ENCODE measurements around the gene TRNAU1AP.

DNA sequence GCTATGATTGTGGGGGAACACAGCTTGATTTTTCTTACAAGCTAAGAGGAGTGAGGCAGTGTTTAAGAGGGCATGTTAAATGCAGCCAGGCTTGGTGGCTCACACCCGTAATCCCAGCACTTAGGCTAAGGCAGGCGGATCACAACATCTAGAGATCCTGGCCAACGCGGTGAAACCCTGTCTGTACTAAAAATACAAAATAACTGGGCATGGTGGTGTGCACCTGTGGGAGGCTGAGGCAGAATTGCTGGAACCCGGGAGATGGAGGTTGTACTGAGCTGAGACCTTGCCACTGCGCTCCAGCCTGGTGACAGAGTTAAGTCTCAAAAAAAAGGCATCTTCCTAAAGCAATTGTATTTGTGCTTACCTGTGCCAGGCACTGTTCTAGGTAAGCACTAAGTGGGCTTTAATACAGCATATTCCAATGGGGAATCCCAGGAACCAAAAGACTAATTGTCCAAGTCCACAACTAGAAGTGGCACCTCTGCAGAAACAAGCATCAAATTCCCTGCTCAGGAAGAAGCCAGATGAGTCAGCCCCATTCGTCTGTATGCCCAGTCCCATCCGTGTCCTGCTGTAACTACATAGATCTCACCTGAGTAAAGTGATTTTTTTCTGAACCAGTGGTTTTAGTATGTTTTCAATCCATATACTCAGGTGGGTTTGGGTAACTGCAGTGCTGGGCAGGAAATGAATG lies 42.5 kb upstream of the TRNAU1AP start:
- TF ChIP-seq, protein P1, sequence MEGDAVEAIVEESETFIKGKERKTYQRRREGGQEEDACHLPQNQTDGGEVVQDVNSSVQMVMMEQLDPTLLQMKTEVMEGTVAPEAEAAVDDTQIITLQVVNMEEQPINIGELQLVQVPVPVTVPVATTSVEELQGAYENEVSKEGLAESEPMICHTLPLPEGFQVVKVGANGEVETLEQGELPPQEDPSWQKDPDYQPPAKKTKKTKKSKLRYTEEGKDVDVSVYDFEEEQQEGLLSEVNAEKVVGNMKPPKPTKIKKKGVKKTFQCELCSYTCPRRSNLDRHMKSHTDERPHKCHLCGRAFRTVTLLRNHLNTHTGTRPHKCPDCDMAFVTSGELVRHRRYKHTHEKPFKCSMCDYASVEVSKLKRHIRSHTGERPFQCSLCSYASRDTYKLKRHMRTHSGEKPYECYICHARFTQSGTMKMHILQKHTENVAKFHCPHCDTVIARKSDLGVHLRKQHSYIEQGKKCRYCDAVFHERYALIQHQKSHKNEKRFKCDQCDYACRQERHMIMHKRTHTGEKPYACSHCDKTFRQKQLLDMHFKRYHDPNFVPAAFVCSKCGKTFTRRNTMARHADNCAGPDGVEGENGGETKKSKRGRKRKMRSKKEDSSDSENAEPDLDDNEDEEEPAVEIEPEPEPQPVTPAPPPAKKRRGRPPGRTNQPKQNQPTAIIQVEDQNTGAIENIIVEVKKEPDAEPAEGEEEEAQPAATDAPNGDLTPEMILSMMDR (IDR thresholded peaks at IDR 0.05) = no peak
- TF ChIP-seq EP300 (IDR thresholded peaks at IDR 0.05; ENCODE audit: low read depth) (no peak), POLR2A (IDR thresholded peaks at IDR 0.05) (no peak), POLR2AphosphoS5 (IDR thresholded peaks at IDR 0.05) (peak in 1 of 3 donors; percentile 3)

Data from transverse colon (tissue), 4 donors.